Body of pancreas (tissue), 4 donors: Measurements from ENCODE around the gene APOBEC3B. TPM values are rescaled to one million over a fixed set of nuclear protein-coding genes. Genes with fewer than 3 reads are reported as not detected.
"Not testable (repeated sequence)": the region's sequence is repeated elsewhere in the genome, so short reads cannot be mapped to it uniquely, and the experiment has no call there.

Experiments used
- ATAC-seq: fragments of 150-250 bp; one replicate; pipeline ENCODE4 v1.9.1; 2016
- DNase-seq, 4 donors: peaks; one replicate each; pipeline ENCODE4 v3.0.0-alpha.2; 2019
- H3K27ac ChIP-seq, 4 donors: fragments of 200-600 bp; sonication (generic); 1 replicate in 3 of 4; 2 replicates in 1 of 4; pipeline versions ENCODE4 v1.5.1 to v1.6.1; 2016 to 2019; ENCODE audit warnings: mild to moderate bottlenecking in 1 of 4, mixed read lengths in 1 of 4, moderate library complexity in 1 of 4
- H3K27me3 ChIP-seq, 2 donors: fragments of 200-600 bp; sonication (generic); one replicate each; pipeline ENCODE4 v1.6.0; 2016; ENCODE audit warnings: mild to moderate bottlenecking in 1 of 2
- H3K36me3 ChIP-seq, 2 donors: fragments of 200-600 bp; sonication (generic); replicated peaks in 1 of 2; 2 replicates each; pipeline ENCODE4 v1.5.1; 2016; ENCODE audit warnings: low read depth in 2 of 2; ENCODE audit not compliant: insufficient read depth in 1 of 2
- H3K4me1 ChIP-seq: fragments of 200-600 bp; sonication (generic); one replicate; pipeline ENCODE4 v1.6.0; 2016
- H3K4me3 ChIP-seq, 2 donors: fragments of 200-600 bp; sonication (generic); 1 replicate in 1 of 2; 2 replicates in 1 of 2; pipeline ENCODE4 v1.5.1; 2016 to 2019
- H3K9me3 ChIP-seq, 3 donors: fragments of 200-600 bp; sonication (generic); 1 replicate in 2 of 3; 2 replicates in 1 of 3; pipeline ENCODE4 v1.5.1; 2016
- CTCF ChIP-seq, 7 experiments: fragments of 450-650 bp in 4 of 7; fragments of 200-600 bp in 3 of 7; sonication (generic) in 3 of 7; IDR thresholded peaks; one replicate each; pipeline ENCODE4 v1.5.1; 2016 to 2019; ENCODE audit warnings: antibody characterized with exemption in 7 of 7
- POLR2A ChIP-seq, 3 donors: fragments of 450-650 bp; IDR thresholded peaks; one replicate each; pipeline ENCODE4 v1.6.1; 2016; ENCODE audit warnings: antibody characterized with exemption in 3 of 3, mild to moderate bottlenecking in 2 of 3
- WGBS, 2 donors: methylation state at CpG; one replicate each; pipeline ENCODE4 v1.1.5; 2017; 5-methylcytosine and 5-hydroxymethylcytosine counted together
- intact Hi-C: fragments of 100-400 bp; cut with DNase I; formaldehyde crosslinking; loops from one replicate; pipeline ENCODE4 v1.15.1; 2023
- total RNA-seq, 2 donors: library from RNA; depleted of rRNA; stranded (reverse); fragments of >200 nt; gene quantifications; one replicate each; pipeline ENCODE4 v1.1.0, GENCODE V29; 2016

The APOBEC3B gene
- total RNA-seq, 2 donors from 2014 or later, result 2.1 TPM; not detected in 1

- peak overlapping the region in 3 of 4 donors; percentile 49 to 92 (median 84) for H3K27ac ChIP-seq
- no peaks in the 10 kb centered on the region for H3K9me3 ChIP-seq
- H3K4me1 ChIP-seq, result peaks cover 50% of the 10 kb centered on the region
- no peaks in the 10 kb centered on the region for H3K27me3 ChIP-seq
- DNase-seq, result no peak
- intact Hi-C loops, result no loop called here
- H3K36me3 ChIP-seq, result no peaks in the 10 kb centered on the region
- H3K4me3 ChIP-seq, result no peak overlapping the region
- no peak for ATAC-seq
- 83 to 89% methylated on average over 2 of the region's 2 CpGs for WGBS, 2 donors
- TF ChIP-seq CTCF (IDR thresholded peaks at IDR 0.05) (no peak), POLR2A (IDR thresholded peaks at IDR 0.05) (no peak)
These were observed 2.1 kb downstream of the APOBEC3B start for GRCh38 chr22:38984224-38984623.

- Histone ChIP-seq H3K27ac (peak overlapping the region in 3 of 4 donors; percentile 84 to 92 (median 86)), H3K4me1 (peaks cover 50% of the 10 kb centered on the region)
- H3K4me3 ChIP-seq, H3K36me3 ChIP-seq, H3K9me3 ChIP-seq, intact Hi-C loops, H3K27me3 ChIP-seq: not testable (repeated sequence)
- 11 to 42% methylated on average over 8 to 9 of the region's 9 CpGs for WGBS, 2 donors
- TF ChIP-seq CTCF (IDR thresholded peaks at IDR 0.05), result peak in 1 of 7 experiments; percentile 11
- peak in 2 of 3 donors; percentile 46 to 67 for TF ChIP-seq POLR2A (IDR thresholded peaks at IDR 0.05)
- DNase-seq (peak in 3 of 4 donors; percentile 94 to 97 (median 97)), ATAC-seq (peak; percentile 80)
These were observed 2.9 kb downstream of the APOBEC3B start for GRCh38 chr22:38984784-38985757.

- ATAC-seq (no peak), DNase-seq (no peak)
- Histone ChIP-seq H3K9me3 (no peaks in the 10 kb centered on the region), H3K27ac (no peak overlapping the region), H3K27me3 (no peaks in the 10 kb centered on the region), H3K36me3 (no peaks in the 10 kb centered on the region), H3K4me3 (no peak overlapping the region), H3K4me1 (peaks cover 36% of the 10 kb centered on the region)
- intact Hi-C loops, result no loop called here
- TF ChIP-seq POLR2A (IDR thresholded peaks at IDR 0.05), result no peak
- no peak for TF ChIP-seq CTCF (IDR thresholded peaks at IDR 0.05)
- WGBS, 2 donors, result 100% methylated on average over 2 of the region's 3 CpGs; no CpG with 5 or more reads in 1 of the 2 donors
These were observed 4.5 kb downstream of the APOBEC3B start for GRCh38 chr22:38986629-38987028.

GRCh38 chr22:38987171-38987895 lies 5.2 kb downstream of the APOBEC3B start:
- no peak for ATAC-seq
- no peaks in the 10 kb centered on the region for H3K36me3 ChIP-seq
- WGBS, 2 donors, result 89 to 92% methylated on average over 7 to 8 of the region's 8 CpGs
- no peak overlapping the region for H3K4me3 ChIP-seq
- intact Hi-C loops, result no loop called here
- DNase-seq, result no peak
- no peaks in the 10 kb centered on the region for H3K9me3 ChIP-seq
- peaks cover 31% of the 10 kb centered on the region for H3K4me1 ChIP-seq
- H3K27ac ChIP-seq, result no peak overlapping the region
- H3K27me3 ChIP-seq, result no peaks in the 10 kb centered on the region
- TF ChIP-seq CTCF (IDR thresholded peaks at IDR 0.05), result no peak
- no peak for TF ChIP-seq POLR2A (IDR thresholded peaks at IDR 0.05)
